HG03378 (cell line): ENCODE data around the gene ZFP30.

Experiments used
- ATAC-seq: cut with Tn5 transposase; IDR thresholded peaks from one replicate; pipeline ENCODE4 v1.9.1; 2021; ENCODE audit warnings: mild to moderate bottlenecking, moderate library complexity; ENCODE audit not compliant: unreplicated experiment

Gene ZFP30

GRCh38 chr19:37564624-37565369, 90.5 kb downstream of the ZFP30 start:
- no peak for ATAC-seq
